Astrocyte (in vitro differentiated cells and primary cell): ENCODE measurements around the gene KRT86. TPM values are rescaled to one million over a fixed set of nuclear protein-coding genes. Genes with fewer than 3 reads are reported as not detected.

Experiments
- DNase-seq: peaks from one replicate; pipeline ENCODE4 v3.0.0-alpha.2; 2010; ENCODE audit warnings: low read depth
- FAIRE-seq: peaks from 2 replicates; lab custom pipeline; 2011; peaks lifted over from hg19 to GRCh38; lab: Jason Lieb, UNC
- H2AFZ ChIP-seq: 2 replicates; pipeline ENCODE4 v1.6.0; 2012; ENCODE audit warnings: low read depth, low read length, inconsistent platforms
- H3K27ac ChIP-seq: 2 replicates; pipeline ENCODE4 v1.5.1; 2011; ENCODE audit warnings: low read depth, low read length, inconsistent platforms
- H3K27me3 ChIP-seq: 2 replicates; pipeline ENCODE4 v1.6.0; 2011; ENCODE audit warnings: low read length, inconsistent platforms; ENCODE audit not compliant: insufficient read depth
- H3K36me3 ChIP-seq: 2 replicates; pipeline ENCODE4 v1.5.1; 2011; ENCODE audit warnings: low read length, inconsistent platforms; ENCODE audit not compliant: insufficient read depth
- H3K4me1 ChIP-seq: 2 replicates; pipeline ENCODE4 v1.5.1; 2011; ENCODE audit warnings: low read length, inconsistent platforms; ENCODE audit not compliant: insufficient read depth
- H3K4me2 ChIP-seq: 2 replicates; pipeline ENCODE4 v1.6.0; 2012; ENCODE audit warnings: low read length, inconsistent platforms
- H3K4me3 ChIP-seq: 2 replicates; pipeline ENCODE4 v1.5.1; 2011; ENCODE audit warnings: low read depth, mild to moderate bottlenecking, low read length, inconsistent platforms; ENCODE audit not compliant: insufficient read depth
- H3K79me2 ChIP-seq: 2 replicates; pipeline ENCODE4 v1.6.0; 2012; ENCODE audit warnings: mild to moderate bottlenecking, low read length, inconsistent platforms; ENCODE audit not compliant: insufficient read depth
- H3K9ac ChIP-seq: 2 replicates; pipeline ENCODE4 v1.6.0; 2012; ENCODE audit warnings: mild to moderate bottlenecking, low read length, inconsistent platforms
- H3K9me3 ChIP-seq: 2 replicates; pipeline ENCODE4 v1.5.1; 2012; ENCODE audit warnings: low read depth, mild to moderate bottlenecking, low read length, inconsistent platforms; ENCODE audit not compliant: insufficient read depth
- H4K20me1 ChIP-seq: 2 replicates; pipeline ENCODE4 v1.6.0; 2012; ENCODE audit warnings: low read length, inconsistent platforms; ENCODE audit not compliant: insufficient read depth
- H3K27ac Mint-ChIP-seq: one replicate; pipeline ENCODE4 v1.8.0; 2021; ENCODE audit warnings: mild to moderate bottlenecking, mixed read lengths; ENCODE audit not compliant: unreplicated experiment
- H3K27me3 Mint-ChIP-seq: one replicate; pipeline ENCODE4 v1.8.0; 2021; ENCODE audit warnings: low read depth, mixed read lengths; ENCODE audit not compliant: unreplicated experiment
- H3K36me3 Mint-ChIP-seq: one replicate; pipeline ENCODE4 v1.8.0; 2021; ENCODE audit warnings: low read depth, mixed read lengths; ENCODE audit not compliant: unreplicated experiment
- H3K4me1 Mint-ChIP-seq: one replicate; pipeline ENCODE4 v1.8.0; 2021; ENCODE audit warnings: low read depth, mixed read lengths; ENCODE audit not compliant: unreplicated experiment
- H3K4me3 Mint-ChIP-seq: one replicate; pipeline ENCODE4 v1.8.0; 2021; ENCODE audit warnings: mild to moderate bottlenecking, moderate library complexity, mixed read lengths; ENCODE audit not compliant: unreplicated experiment
- H3K9me3 Mint-ChIP-seq: one replicate; pipeline ENCODE4 v1.8.0; 2021; ENCODE audit warnings: mild to moderate bottlenecking, mixed read lengths; ENCODE audit not compliant: unreplicated experiment
- CTCF ChIP-seq: IDR thresholded peaks from 2 replicates; pipeline ENCODE4 v1.5.1; 2011; ENCODE audit warnings: low read depth, mild to moderate bottlenecking, inconsistent platforms, low read length, moderate library complexity; ENCODE audit not compliant: insufficient read depth
- EZH2 ChIP-seq: IDR thresholded peaks from 2 replicates; pipeline ENCODE4 v1.6.1; 2012; ENCODE audit warnings: mild to moderate bottlenecking, low read length, inconsistent platforms; ENCODE audit not compliant: insufficient read depth
- total RNA-seq: library from RNA; stranded (reverse); gene quantifications from 2 replicates; pipeline ENCODE4 v1.2.1, GENCODE V29; 2021

KRT86 gene
- total RNA-seq, 1 donor from 2014 or later, result 0.43 TPM

DNA sequence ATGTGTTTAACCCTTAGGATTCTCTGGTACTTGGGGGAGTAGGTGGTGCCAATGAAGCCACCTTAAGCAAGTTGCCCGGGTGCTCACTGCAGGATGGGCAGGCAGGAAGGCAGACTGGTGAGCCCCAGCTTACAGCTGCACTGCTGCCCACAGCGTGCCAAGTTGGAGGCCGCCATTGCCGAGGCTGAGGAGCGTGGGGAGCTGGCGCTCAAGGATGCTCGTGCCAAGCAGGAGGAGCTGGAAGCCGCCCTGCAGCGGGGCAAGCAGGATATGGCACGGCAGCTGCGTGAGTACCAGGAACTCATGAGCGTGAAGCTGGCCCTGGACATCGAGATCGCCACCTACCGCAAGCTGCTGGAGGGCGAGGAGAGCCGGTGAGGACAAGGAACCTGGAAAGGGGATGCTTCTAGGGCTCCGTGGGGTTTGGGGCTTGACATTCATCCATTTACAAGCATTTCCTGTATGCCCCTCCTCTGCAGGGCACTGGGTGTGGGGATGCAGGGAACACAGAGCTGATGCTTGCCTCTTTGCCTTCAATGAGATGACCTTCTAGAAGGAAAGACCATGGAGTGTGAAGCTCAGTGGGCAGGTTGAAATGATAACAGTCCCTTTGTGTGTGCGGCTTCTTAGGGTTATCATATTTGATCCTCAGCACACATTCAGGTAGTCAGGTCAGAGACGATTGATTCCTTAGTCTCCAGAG is 29.0 kb upstream of the KRT86 start:
- no peak for FAIRE-seq
- peaks cover 4% of the 10 kb centered on the region for H3K9me3 Mint-ChIP-seq
- peaks cover 38% of the 10 kb centered on the region for H3K4me1 Mint-ChIP-seq

GRCh38 chr12:52245962-52246569 is 28.4 kb upstream of the KRT86 start:
- peaks cover 38% of the 10 kb centered on the region for H3K4me1 Mint-ChIP-seq
- Histone ChIP-seq H3K4me1 (peaks cover 30% of the 10 kb centered on the region), H3K4me3 (no peak overlapping the region), H3K27ac (no peak overlapping the region), H2AFZ (no peak overlapping the region), H3K9me3 (no peaks in the 10 kb centered on the region), H3K27me3 (peaks cover 2% of the 10 kb centered on the region), H3K79me2 (no peaks in the 10 kb centered on the region), H3K9ac (no peak overlapping the region), H3K4me2 (no peak overlapping the region), H4K20me1 (no peaks in the 10 kb centered on the region), H3K36me3 (no peaks in the 10 kb centered on the region)
- DNase-seq (no peak), FAIRE-seq (no peak)
- H3K36me3 Mint-ChIP-seq, result peaks cover 12% of the 10 kb centered on the region
- H3K27ac Mint-ChIP-seq, result peak overlapping the region; percentile 44
- H3K27me3 Mint-ChIP-seq, result peaks cover 41% of the 10 kb centered on the region
- no peak overlapping the region for H3K4me3 Mint-ChIP-seq
- TF ChIP-seq EZH2 (no peak), CTCF (no peak)
- H3K9me3 Mint-ChIP-seq, result peaks cover 4% of the 10 kb centered on the region

More for the DNA sequence above, 29.0 kb upstream of the KRT86 start:
- Histone ChIP-seq H3K9ac (no peak overlapping the region), H4K20me1 (no peaks in the 10 kb centered on the region), H3K4me2 (no peak overlapping the region), H3K27ac (no peak overlapping the region), H3K4me3 (no peak overlapping the region), H3K27me3 (no peaks in the 10 kb centered on the region), H3K79me2 (no peaks in the 10 kb centered on the region), H2AFZ (no peak overlapping the region), H3K9me3 (no peaks in the 10 kb centered on the region), H3K4me1 (peaks cover 30% of the 10 kb centered on the region), H3K36me3 (no peaks in the 10 kb centered on the region)
- Mint-ChIP-seq H3K4me3 (no peak overlapping the region), H3K27ac (peak overlapping the region; percentile 44), H3K36me3 (peaks cover 12% of the 10 kb centered on the region), H3K27me3 (peaks cover 38% of the 10 kb centered on the region)
- TF ChIP-seq CTCF (no peak), EZH2 (no peak)
- DNase-seq, result no peak
